Measurements from ENCODE around the gene CASZ1. TPM values are rescaled to one million over a fixed set of nuclear protein-coding genes. Genes with fewer than 3 reads are reported as not detected.

CASZ1 gene
- total RNA-seq, 1 experiment from 2014 or later = 11.7 TPM

GRCh38 chr1:10588640-10589039, 207.8 kb downstream of the CASZ1 start:
- DNase-seq (ENCODE audit: low spot score) = no peak
- TF ChIP-seq ZNF219 (CRISPR knock-in tag; IDR thresholded peaks at IDR 0.05; ENCODE audit: borderline replicate concordance) (no peak), SOX15 (CRISPR knock-in tag; IDR thresholded peaks at IDR 0.05) (no peak), OVOL2 (CRISPR knock-in tag; IDR thresholded peaks at IDR 0.05; ENCODE audit: borderline replicate concordance) (no peak), ZNF281 (CRISPR knock-in tag; IDR thresholded peaks at IDR 0.05) (no peak), HMGA2 (CRISPR knock-in tag; IDR thresholded peaks at IDR 0.05) (no peak), NFYB (CRISPR knock-in tag; conservative IDR thresholded peaks at IDR 0.05; ENCODE audit: low read depth) (no peak), NR2C2 (CRISPR knock-in tag; IDR thresholded peaks at IDR 0.05) (no peak), GRHL2 (CRISPR knock-in tag; IDR thresholded peaks at IDR 0.05; ENCODE audit: insufficient replicate concordance, severe bottlenecking) (no peak), JUN (CRISPR knock-in tag; IDR thresholded peaks at IDR 0.05) (no peak), ZNF512 (CRISPR knock-in tag; IDR thresholded peaks at IDR 0.05; ENCODE audit: borderline replicate concordance) (no peak), USF1 (CRISPR knock-in tag; IDR thresholded peaks at IDR 0.05) (no peak), CBFB (CRISPR knock-in tag; IDR thresholded peaks at IDR 0.05; ENCODE audit: low read depth) (no peak), ZSCAN18 (CRISPR knock-in tag; IDR thresholded peaks at IDR 0.05) (no peak)
- TF ChIP-seq, protein P1, sequence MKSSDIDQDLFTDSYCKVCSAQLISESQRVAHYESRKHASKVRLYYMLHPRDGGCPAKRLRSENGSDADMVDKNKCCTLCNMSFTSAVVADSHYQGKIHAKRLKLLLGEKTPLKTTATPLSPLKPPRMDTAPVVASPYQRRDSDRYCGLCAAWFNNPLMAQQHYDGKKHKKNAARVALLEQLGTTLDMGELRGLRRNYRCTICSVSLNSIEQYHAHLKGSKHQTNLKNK (CRISPR knock-in tag; IDR thresholded peaks at IDR 0.05) = no peak
- Mint-ChIP-seq H3K4me3 (no peak overlapping the region), H3K4me1 (peaks cover 37% of the 10 kb centered on the region), H3K27me3 (ENCODE audit: low read depth) (no peaks in the 10 kb centered on the region), H3K36me3 (no peaks in the 10 kb centered on the region), H3K27ac (no peak overlapping the region), H3K9me3 (peaks cover 7% of the 10 kb centered on the region; the same call in 1 of the 2 replicates)
- ATAC-seq = no peak
- POLR2A ChIA-PET = no interaction called here
- CTCF ChIA-PET = no interaction called here

Other genes starting within 250 kb of the CASZ1 start
- gene TARDBP, start 216.0 kb upstream of the CASZ1 start, total RNA-seq (2021) = 185 to 228 TPM (median 197 TPM) in 3 replicates

Data from WTC11 (cell line).